Kidney (tissue), 14 donors: ENCODE measurements around the gene NRSN2. TPM values are rescaled to one million over a fixed set of nuclear protein-coding genes. Genes with fewer than 3 reads are reported as not detected.

Experiments used
- DNase-seq, 5 donors: peaks; one replicate each; pipeline ENCODE4 v3.0.0-alpha.2; 2013 to 2020
- FAIRE-seq: peaks from 2 replicates; lab custom pipeline; 2012; peaks lifted over from hg19 to GRCh38; lab: Jason Lieb, UNC
- H3K27ac ChIP-seq, 2 donors: one replicate each; pipeline ENCODE4 v1.7.0; 2013; ENCODE audit warnings: low read depth in 2 of 2, low read length in 2 of 2, inconsistent platforms in 1 of 2
- H3K27me3 ChIP-seq: one replicate; pipeline ENCODE4 v1.7.1; 2013; ENCODE audit warnings: low read length, inconsistent platforms; ENCODE audit not compliant: control insufficient read depth, insufficient read depth
- H3K36me3 ChIP-seq, 3 donors: one replicate each; pipeline versions ENCODE4 v1.7.0 to v1.7.1; 2013; ENCODE audit warnings: low read length in 3 of 3, control low read depth in 1 of 3, inconsistent platforms in 1 of 3; ENCODE audit not compliant: insufficient read depth in 3 of 3, control insufficient read depth in 2 of 3
- H3K4me1 ChIP-seq, 3 donors: one replicate each; pipeline versions ENCODE4 v1.7.0 to v1.7.1; 2013; ENCODE audit warnings: low read length in 3 of 3, inconsistent platforms in 1 of 3, low read depth in 1 of 3; ENCODE audit not compliant: control insufficient read depth in 2 of 3, insufficient read depth in 2 of 3
- H3K4me3 ChIP-seq, 3 donors: one replicate each; pipeline versions ENCODE4 v1.7.0 to v1.8.1; 2013; ENCODE audit warnings: low read length in 3 of 3, control low read depth in 1 of 3, inconsistent platforms in 1 of 3
- H3K9ac ChIP-seq, 3 donors: one replicate each; pipeline versions ENCODE4 v1.7.0 to v1.7.1; 2013; ENCODE audit warnings: low read length in 3 of 3, control low read depth in 1 of 3, inconsistent platforms in 1 of 3
- H3K9me3 ChIP-seq, 3 donors: one replicate each; pipeline versions ENCODE4 v1.7.0 to v1.7.1; 2013; ENCODE audit warnings: low read length in 3 of 3, control low read depth in 1 of 3, inconsistent platforms in 1 of 3; ENCODE audit not compliant: control insufficient read depth in 2 of 3, insufficient read depth in 1 of 3
- CTCF ChIP-seq: IDR thresholded peaks from 3 replicates; pipeline ENCODE4 v1.5.1; 2012; ENCODE audit warnings: mild to moderate bottlenecking, moderate library complexity, borderline replicate concordance; ENCODE audit not compliant: insufficient read depth; ENCODE audit errors: extremely low read depth
- intact Hi-C: fragments of 100-400 bp; cut with DNase I; formaldehyde crosslinking; loops from one replicate; pipeline ENCODE4 v1.11.1; 2022
- polyA plus RNA-seq: library from polyadenylated mRNA; stranded (reverse); fragments of 350-450 nt; fragmentation: Illumina TruSeq; extraction: RNeasy Lipid Tissue Mini Kit (QIAGEN cat#74804); gene quantifications from one replicate; pipeline ENCODE4 v1.2.3, GENCODE V29; 2014; ENCODE audit warnings: low read depth, low replicate concordance; ENCODE audit not compliant: insufficient read depth
- total RNA-seq: library from RNA; stranded (reverse); fragmentation: NEBNext Ultra II Directional; extraction: Animal tissue kit (Norgen Biotek cat#: 25700); gene quantifications from one replicate; pipeline ENCODE4 v1.2.1, GENCODE V29; 2021
- donor health status: control.
- donor health status: control.
- donor health status: control.
- donor health status: control.
- donor health status: control.
- donor health status: DM: yes; HTN: yes; CAD: no.
- donor health status: Normal renal cell carcinoma (clear cell type).

NRSN2 gene
- total and polyA plus RNA-seq, 2 donors from 2014 or later: 48.1 to 50.0 TPM

GRCh38 chr20:403582-403957 lies 56.7 kb downstream of the NRSN2 start:
- no peak overlapping the region for H3K27ac ChIP-seq
- H3K9me3 ChIP-seq: no peaks in the 10 kb centered on the region
- no peak for FAIRE-seq
- no peak for TF ChIP-seq CTCF
- no peak for DNase-seq
- no peaks in the 10 kb centered on the region for H3K27me3 ChIP-seq
- no peaks in the 10 kb centered on the region for H3K36me3 ChIP-seq
- no peak overlapping the region for H3K9ac ChIP-seq
- no peak overlapping the region for H3K4me3 ChIP-seq
- intact Hi-C loops: no loop called here
- peaks cover 0 to 5% (median 0%) of the 10 kb centered on the region in 3 donors for H3K4me1 ChIP-seq

GRCh38 chr20:404088-404487 lies 57.2 kb downstream of the NRSN2 start:
- FAIRE-seq (no peak), DNase-seq (no peak)
- Histone ChIP-seq H3K36me3 (no peaks in the 10 kb centered on the region), H3K9me3 (no peaks in the 10 kb centered on the region), H3K9ac (no peak overlapping the region), H3K27me3 (no peaks in the 10 kb centered on the region), H3K27ac (no peak overlapping the region), H3K4me3 (no peak overlapping the region), H3K4me1 (peaks cover 0 to 8% (median 0%) of the 10 kb centered on the region in 3 donors)
- TF ChIP-seq CTCF: no peak
- intact Hi-C loops: no loop called here

Other genes with a start within 250 kb of the NRSN2 start
- not detected for gene DEFB126, start 204.5 kb upstream of the NRSN2 start, total RNA-seq
- gene DEFB126, start 204.5 kb upstream of the NRSN2 start, polyA plus RNA-seq: not detected
- gene DEFB127, start 189.7 kb upstream of the NRSN2 start, total RNA-seq: not detected
- not detected for gene DEFB127, start 189.7 kb upstream of the NRSN2 start, polyA plus RNA-seq
- not detected for gene DEFB128, start 157.4 kb upstream of the NRSN2 start, total RNA-seq
- not detected for gene DEFB128, start 157.4 kb upstream of the NRSN2 start, polyA plus RNA-seq
- not detected for gene DEFB129, start 119.9 kb upstream of the NRSN2 start, total RNA-seq
- gene DEFB129, start 119.9 kb upstream of the NRSN2 start, polyA plus RNA-seq: not detected
- gene DEFB132, start 89.4 kb upstream of the NRSN2 start, total RNA-seq: not detected
- 0.24 TPM for gene DEFB132, start 89.4 kb upstream of the NRSN2 start, polyA plus RNA-seq
- 9.4 TPM for gene C20orf96, start 56.4 kb upstream of the NRSN2 start, total RNA-seq
- 12.5 TPM for gene C20orf96, start 56.4 kb upstream of the NRSN2 start, polyA plus RNA-seq
- 16.4 TPM for gene ZCCHC3, start 49.5 kb upstream of the NRSN2 start, total RNA-seq
- gene ZCCHC3, start 49.5 kb upstream of the NRSN2 start, polyA plus RNA-seq: 12.8 TPM
- 12.7 TPM for gene SOX12, start 21.6 kb upstream of the NRSN2 start, total RNA-seq
- 11.3 TPM for gene SOX12, start 21.6 kb upstream of the NRSN2 start, polyA plus RNA-seq
- 11.6 TPM for gene TRIB3, start 33.6 kb downstream of the NRSN2 start, total RNA-seq
- 4.3 TPM for gene TRIB3, start 33.6 kb downstream of the NRSN2 start, polyA plus RNA-seq
- 93.6 TPM for gene RBCK1, start 61.2 kb downstream of the NRSN2 start, total RNA-seq
- 73.0 TPM for gene RBCK1, start 61.2 kb downstream of the NRSN2 start, polyA plus RNA-seq
- 26.2 TPM for gene TBC1D20, start 115.4 kb downstream of the NRSN2 start, total RNA-seq
- 19.5 TPM for gene TBC1D20, start 115.4 kb downstream of the NRSN2 start, polyA plus RNA-seq
- gene CSNK2A1, start 196.7 kb downstream of the NRSN2 start, total RNA-seq: 100 TPM
- 39.7 TPM for gene CSNK2A1, start 196.7 kb downstream of the NRSN2 start, polyA plus RNA-seq